HG02884 (cell line): ENCODE results near the gene RNF167.

Experiments used
- ATAC-seq: cut with Tn5 transposase; IDR thresholded peaks from one replicate; pipeline ENCODE4 v1.9.1; 2021; ENCODE audit warnings: mild to moderate bottlenecking, moderate library complexity; ENCODE audit not compliant: unreplicated experiment

Gene RNF167

DNA sequence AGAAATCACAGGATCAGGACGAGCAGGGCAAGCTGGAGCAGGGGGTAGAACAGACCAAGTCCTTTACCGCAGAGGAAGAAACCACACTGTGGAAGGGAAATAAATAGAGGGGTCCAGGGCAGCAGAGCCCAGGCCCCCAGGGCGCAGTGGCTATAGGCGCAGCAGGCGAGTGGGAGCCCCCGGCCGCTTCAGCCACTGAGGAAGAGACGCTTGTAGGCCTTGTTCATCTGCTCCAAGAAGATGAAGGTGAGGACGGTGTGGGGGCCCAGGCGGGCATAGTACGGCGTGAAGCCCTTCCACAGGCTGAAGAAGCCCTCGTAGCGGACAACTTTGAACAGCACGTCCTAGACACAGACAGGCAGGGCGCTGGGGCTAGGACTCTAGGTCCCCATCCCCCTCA, 2.5 kb upstream of the RNF167 start:
- ATAC-seq = no peak

DNA sequence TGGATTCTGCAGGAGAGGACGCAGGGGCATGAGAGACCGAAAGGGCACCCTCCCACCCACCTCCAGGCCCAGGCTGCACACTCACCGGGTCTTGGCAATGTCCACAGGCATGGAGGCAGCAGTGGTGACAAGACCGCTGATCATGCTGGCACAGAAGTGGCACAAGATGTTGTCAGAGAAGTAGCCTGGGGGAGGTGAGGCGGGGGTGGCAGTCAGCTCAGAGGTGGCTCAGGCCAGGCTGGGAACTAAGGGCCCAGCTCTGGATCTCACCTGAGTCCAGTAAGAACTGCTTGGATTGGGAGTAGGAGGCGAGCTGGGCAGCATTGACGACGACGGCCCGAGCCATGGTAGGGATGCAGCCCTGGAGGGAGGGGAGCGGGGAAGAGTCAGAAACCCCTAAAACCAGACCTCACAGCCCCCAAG, 2.0 kb upstream of the RNF167 start:
- no peak for ATAC-seq

DNA sequence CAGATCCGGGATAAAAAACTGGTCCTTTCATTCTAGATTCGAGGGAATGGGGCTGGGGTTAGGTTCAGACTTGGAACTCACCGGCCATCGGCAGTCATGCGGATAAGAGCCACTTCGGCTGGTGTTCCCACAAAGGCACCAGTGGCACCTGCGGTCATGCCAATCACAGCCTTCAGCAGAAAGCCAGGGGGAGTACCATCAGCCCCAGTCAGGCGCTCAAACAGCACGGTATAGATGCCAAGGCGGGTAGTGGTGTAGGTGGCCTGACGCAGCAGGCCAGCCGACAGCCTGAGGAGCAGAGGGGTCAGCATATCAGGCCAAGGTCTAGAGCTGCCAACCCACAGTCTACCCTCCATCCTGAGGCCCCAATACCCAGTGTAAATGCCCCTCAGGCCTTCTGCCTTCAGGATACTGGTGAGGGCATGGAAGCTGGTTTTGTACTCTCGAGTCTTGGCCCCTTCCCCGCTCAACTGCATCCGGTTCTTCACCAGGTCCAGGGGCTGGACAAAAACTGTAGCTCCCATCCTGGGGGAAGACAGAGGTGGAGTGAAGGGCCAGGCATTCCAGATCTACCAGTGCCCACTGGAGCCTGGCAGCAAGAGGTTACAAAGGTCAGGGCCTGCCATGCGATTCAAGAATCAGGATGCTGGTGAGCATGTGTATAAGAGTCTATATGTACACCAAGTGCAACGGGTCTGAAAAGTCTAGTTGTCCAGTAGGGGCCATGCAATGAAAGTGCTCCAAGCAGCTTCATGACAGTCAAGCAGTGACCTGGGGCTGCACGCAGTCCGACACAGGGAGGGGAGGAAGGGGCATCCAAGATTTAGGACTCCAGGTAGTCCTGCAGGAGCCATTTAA, 1.2 kb upstream of the RNF167 start:
- no peak for ATAC-seq

DNA sequence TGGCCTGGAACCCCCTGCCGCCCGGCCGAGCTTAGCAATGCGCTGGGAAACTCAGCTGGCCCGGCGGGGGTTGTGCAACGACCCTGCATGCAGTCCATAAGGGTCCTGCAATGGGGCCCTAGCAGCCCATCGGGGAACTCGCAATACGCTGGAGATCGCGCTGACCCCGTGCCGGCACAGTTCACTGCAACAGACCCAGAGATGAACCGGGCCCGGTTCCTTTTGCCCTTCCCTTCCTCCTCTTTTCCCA, 597 bp upstream of the RNF167 start:
- peak; percentile 13 for ATAC-seq

DNA sequence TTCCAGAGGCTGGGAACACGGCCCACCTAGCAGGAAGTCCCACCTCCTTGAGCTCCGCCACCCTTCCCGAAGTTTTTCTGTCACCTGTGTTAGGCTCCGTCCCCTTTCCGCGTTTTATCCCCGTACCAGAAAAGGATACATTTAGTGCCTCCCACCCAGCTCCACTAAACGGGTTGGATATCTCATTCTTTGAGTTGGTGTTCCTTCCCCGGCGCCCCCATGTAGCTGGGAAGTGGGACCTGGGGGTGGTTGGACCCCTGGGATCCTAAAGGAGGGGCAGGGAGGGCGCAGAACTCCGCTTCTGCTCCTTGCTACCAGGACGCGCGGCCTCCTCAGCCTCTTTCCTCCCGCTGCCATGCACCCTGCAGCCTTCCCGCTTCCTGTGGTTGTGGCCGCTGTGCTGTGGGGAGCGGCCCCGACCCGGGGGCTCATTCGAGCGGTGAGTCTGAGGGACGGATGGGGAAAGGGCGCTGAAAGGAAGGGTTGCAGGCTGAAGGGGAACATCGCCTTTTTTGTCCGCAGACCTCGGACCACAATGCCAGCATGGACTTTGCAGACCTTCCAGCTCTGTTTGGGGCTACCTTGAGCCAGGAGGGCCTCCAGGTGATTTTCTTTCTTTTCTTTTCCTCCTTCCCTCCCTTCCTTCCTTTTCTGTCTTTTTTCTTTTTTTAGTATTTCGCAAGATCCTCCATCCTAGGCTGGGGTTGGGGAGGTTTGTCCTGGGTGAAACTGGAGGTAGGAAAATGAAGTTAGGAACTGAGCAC, 669 bp downstream of the RNF167 start:
- ATAC-seq = no peak

DNA sequence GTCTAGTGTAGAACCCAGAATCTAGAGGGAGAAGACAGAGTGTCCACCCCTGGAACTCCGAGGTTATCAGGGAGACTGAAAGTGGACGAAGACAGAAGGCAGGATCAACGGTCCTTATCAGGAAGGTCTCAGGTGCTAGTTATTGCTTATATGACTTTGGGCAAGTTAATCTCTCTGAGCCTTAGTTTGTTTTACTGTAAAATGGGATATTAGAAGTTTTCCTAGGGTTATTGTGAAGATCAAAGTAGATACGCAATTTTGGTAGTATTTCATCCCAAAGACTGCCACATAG, 1.2 kb downstream of the RNF167 start:
- no peak for ATAC-seq

DNA sequence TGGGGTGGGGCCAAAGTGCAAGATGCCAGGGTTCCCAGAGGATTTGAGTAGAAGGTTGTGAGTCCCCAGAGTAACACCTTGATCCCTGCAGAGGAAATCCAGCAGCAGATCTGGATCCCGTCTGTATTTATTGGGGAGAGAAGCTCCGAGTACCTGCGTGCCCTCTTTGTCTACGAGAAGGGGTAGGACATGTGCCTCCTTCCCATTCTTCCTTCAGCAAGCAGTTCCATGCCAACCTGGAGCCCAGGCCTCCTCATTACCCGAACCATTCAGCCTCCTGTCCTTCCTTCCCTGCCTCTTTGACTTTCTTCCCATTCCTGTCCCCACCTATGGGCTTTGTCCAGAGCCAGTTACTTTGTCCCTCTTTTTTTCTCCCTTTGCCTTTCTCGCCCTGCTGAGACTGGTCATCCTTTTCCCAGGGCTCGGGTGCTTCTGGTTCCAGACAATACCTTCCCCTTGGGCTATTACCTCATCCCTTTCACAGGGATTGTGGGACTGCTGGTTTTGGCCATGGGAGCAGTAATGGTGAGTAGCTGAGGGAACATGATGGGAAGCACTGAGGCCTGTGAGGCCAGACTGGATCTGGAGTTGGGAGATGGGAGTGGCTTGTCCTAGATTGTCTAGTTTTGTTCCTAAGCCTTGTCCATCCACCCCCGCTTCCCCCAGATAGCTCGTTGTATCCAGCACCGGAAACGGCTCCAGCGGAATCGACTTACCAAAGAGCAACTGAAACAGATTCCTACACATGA, 2.9 kb downstream of the RNF167 start:
- no peak for ATAC-seq

DNA sequence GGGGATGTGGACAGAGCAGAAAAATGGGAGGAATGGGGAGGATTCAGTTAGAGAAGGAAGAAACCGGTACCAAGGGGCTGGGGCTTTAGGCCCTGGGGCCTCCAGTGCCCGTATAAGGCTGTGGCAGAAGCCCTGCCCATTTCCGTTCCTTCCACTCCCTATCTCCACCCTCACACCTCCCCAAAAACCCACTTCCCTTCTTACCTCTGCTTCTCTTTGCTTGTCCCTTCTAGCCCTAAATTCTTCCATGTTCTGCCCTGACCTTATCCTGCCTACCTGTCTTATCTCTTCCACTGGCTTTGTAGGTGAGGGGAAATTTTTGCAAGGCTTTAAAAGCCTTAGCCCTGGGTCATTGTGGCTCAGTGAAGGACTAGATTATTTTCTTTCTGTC, 4.1 kb downstream of the RNF167 start:
- ATAC-seq = no peak

DNA sequence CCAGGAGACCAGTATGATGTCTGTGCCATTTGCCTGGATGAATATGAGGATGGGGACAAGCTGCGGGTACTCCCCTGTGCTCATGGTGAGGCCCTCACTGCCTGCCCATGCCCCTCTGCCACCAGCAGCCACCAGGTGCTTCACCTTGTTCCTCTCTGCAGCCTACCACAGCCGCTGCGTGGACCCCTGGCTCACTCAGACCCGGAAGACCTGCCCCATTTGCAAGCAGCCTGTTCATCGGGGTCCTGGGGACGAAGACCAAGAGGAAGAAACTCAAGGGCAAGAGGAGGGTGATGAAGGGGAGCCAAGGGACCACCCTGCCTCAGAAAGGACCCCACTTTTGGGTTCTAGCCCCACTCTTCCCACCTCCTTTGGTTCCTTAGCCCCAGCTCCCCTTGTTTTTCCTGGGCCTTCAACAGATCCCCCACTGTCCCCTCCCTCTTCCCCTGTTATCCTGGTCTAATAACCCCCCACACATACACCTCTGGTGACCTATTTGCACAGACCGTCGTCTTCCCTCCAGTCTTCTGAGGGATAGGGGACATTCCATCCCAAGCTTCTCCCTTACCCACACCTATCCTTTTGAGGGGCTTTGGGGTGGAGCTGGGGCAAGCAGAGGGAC, 4.6 kb downstream of the RNF167 start:
- ATAC-seq = no peak

DNA sequence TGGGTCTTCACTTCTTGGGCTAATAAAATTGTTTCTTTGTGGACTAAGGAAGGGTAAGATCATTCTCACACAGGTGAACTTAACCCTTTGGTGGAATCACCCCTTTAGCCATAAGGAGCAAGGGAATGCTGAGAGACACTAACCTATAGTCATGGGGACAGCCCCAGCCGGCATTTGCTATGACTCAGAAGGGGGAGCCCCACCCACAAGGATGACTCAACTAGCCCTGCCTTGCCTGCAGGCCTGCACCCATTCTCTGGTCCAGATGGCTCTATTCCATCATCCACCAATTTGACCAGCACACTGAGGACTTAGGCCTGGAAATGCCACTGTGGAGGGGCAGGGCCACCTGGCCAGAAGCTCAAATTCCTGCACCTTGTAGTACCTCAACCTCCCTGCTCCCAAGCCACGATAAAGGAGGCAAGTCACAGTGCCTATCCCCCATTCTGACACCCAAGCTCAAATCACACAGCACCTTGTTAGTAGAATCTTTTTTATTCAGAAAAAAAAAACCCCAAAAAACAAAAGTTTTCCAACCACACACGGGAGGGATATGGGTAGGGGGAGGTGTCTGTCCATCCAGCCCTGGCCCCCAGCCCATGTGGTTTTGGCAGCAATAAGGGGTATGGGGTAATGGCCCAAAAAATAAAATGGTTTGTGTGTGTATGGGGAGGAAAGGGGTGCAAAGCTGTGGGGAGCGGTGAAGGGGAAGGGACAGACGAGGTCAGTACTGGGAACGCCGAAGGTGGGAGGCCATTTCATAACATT, 5.3 kb downstream of the RNF167 start:
- no peak for ATAC-seq

DNA sequence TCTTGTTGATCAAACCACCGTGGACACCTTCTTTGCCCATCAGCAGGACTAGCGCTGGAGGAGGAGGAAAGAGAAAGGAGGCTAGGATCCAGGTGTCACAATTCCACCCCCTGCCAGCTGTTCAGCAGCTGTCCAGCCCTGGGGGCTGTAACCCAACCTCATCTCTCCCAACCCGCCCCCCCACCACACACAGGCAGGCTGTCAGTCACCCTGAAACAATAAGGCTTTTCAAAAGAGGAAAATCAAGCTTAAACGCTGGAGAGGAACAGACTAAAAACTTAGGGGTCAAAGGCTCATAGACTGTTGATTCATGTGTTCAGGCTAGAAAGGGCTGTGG, 5.8 kb downstream of the RNF167 start:
- no peak for ATAC-seq

DNA sequence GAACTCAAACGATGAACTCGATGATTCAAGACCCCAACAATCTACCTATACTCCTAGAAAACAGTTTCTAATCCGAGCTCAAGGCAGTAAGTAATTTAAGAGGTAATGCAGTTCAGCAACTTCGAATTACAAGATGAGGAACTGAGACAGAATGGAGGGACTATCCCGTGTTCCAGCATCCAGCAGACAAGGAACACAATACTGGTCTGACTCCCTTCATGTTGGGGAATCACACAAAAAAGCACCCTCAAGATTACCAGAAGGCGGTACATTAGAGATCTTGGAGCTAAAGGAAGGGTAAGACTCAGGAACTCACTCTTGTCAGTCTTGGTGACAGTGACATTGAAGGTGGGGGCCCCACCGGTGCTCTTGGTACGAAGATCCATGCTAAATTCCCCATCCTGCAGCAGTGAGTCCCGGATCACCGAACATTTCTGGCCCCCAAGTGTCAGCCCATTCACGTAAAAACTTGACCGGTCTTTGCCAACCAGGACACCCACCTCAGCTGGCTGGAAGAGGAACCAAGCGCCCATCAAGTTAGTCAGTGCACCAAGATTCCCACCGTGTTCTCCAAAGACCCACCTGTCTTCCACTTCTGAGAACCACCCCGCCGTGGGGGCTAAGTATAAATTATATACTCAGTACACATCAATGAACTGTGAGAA, 6.4 kb downstream of the RNF167 start:
- ATAC-seq = no peak

DNA sequence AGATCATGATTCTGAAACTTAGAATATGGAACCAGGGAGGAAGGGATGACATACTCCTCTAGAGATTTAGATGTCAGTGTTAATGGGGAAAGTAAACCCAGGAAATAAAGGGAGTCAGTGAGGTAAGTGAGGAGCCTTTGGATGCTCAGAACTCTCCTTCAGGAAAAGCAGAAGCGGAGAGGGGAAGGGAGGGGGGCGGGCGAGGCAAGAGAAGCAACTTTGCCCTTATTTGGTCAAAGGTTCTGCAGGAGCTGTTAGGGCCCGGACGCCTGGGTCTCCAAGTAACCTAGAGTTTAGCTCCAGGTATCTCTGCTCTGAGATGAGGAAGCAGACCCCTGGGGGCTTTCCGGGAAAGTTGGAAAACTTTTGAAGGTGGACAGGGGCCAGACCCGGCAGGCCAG, 6.9 kb downstream of the RNF167 start:
- no peak for ATAC-seq

DNA sequence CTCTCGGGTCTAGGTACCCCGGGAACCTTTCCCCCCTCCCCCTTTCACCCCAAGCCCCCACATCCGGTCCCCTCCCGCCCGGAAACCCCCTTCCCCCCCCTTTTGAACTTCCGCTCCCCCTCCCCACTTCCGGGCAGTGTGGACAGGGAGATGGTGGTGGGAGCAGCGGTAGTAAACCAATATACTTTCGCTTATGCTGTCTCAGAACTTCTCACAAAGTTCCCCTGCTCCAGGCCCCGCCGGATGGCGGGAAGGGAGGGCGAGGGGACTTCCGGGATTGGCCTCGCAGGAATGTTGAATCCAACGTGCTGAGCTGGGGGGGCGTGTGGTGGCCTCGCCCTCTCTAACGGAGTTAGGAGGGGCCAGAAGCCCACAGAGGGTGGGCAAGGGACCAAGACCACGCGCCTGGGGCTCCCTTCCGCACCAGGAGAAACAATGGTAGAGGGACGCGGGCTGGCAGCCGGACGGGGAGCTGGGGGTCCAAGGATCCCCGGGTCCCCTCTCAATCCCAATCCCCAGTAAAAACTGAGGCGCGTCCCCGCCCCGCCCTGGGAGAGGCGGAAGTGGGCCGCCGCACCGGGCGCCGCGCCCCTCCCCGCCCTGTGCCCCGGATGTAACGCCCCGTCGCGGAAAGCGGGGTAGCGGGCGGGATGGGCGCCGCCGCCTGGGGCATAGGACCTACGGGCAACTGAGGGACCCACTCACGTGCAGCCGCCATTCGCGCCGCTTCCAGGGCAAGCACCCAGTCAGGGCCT, 7.5 kb downstream of the RNF167 start:
- no peak for ATAC-seq

DNA sequence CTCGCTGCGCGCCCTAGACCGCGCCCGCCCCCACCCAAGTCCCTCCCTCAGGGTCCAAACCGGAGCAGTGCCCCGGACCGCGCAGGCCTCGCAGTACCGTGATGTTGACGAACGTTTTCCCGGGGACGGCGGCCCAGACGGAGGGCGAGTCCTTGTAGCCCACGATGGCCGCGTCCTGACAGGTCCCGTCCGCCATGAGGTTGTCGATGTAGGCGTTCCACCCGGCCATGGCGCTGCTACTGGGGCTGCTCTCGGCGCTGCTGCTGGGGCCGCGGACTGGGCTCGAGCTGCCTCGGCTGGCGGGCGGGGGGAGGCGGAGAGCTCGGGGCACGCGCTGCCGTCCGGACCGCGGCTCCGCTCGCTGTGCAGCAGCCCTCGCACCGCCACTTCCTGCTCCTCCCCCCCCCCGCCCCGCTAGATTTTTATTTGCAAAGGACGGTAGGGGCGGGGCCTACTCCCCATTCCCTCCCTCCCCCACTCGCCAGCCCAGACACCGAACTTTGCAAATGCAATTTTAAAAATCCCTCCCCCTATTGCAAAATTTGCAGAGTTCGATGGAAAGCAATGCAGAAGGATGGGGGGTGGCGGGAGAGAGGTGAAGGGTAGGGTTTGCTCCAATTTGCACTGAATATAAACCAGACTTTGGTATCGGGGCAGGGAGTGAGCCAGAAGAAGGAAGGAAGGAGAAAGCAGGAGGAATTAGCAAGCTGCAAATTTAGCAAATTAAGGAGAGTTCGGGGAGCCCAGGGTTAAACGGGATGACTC, 8.3 kb downstream of the RNF167 start, which contains the start of gene PFN1:
Gene PFN1, minus strand, starts transcription at position 365 of the 765 bp plus-strand sequence. Its CDS starts 136 bp downstream, at position 229.
- no peak for ATAC-seq

DNA sequence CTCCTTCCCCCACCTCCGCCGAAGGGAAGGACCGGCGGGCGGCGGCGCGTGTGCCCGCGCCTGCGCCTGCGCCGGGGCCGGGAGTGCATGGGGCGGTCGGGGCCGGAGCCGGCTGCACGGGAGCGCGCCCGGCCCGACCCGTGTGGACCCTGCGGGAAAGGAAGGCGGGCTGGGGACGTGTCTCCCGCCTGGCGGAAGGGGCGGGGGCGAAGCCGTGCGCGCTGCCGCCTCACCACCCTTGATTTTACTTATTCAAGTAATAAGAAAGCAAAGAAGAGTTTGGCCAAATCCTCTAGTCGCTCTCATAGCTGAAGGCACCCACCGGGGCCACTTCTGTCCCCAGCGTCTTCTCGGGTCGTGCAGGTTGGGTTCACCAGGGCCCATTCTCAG, 8.9 kb downstream of the RNF167 start:
- no peak for ATAC-seq

DNA sequence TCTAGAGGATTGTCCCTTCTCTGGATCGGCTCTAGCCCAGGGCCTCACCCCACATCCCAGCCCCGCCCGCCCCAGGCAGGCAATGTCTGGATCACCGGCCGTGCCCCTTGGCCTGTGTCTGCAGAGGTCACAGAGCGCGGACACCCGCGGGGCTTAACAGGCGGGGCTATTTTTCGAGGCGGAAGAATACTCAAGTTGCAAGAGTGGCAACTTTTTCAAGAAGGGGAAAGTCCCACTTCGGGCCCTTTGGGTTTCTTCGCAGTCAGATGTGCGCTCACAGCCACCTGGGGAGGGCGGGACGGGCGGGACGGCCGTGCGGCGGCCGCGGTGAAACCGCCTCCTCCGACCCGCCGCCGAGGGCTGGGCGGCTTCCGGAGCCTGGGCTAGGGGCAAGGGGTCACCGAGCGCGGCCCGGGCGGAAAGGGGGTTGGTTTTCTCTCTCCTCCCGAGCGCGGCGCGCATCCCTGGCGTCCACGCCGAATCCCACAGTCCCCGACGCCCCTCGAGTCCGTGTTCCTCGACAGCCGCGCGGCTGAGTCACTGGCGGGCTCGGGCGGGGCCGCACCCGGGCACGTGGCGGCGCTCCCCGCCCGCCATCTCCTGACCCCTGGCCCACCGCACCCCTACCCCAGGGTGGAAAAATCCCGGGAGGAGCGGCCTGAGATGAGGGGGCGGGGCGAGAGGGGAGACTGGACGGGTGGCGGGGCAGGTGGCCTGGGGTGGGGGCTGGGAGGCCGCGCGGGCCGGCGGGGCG, 9.4 kb downstream of the RNF167 start:
- no peak for ATAC-seq

DNA sequence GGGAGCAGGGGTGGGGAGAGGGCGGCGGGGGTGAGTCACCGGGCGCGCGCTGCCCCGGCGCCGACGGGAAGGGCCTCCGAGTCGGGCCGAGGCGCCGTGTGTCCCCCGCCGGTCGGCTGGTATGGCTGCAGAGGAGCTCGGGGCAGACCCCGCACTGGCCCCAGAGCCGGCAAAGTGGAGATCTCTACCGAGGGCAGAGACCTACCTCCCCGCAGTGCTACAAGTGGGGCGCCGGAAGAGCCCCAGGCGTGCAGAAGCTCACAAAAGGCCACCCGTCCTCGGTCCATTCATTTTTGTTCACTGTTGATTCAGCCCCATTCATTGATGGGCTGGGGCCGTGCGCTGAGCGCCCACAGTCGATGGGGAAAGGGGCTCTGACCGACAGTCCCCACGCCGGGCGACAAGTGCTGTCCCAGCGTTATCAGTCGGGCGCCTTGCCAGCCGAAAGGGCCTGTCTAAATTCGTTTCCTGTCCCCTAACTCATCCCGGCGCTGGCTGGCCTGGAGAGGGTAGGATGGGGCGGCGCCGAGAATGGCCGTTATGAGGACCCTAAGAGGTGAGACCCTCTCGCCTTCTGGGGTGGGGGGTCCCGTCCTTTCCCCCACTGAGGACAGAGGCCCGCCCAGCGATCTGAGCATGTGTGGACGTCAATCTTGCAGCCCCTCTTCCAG, 10.1 kb downstream of the RNF167 start:
- no peak for ATAC-seq
